ENCODE measurements around the gene EPN2.

The EPN2 gene

DNA sequence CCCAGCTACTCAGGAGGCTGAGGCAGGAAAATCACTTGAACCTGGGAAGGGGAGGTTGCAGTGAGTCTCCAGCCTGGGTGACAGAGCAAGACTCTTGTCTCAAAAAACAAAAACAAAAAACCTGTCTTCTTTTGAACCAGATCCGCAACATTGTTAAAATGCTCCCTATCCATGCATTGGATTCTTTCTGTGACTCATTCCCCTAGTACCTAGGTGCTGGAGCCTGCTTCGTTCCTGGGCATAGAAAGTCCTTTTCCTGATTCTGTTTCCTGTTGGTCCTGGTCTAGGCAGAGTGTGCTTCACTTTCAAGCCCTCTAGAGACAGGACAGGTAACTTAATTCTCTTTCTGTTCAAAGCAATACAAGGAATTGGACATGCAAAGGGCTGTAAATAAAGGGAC, 5.2 kb downstream of the EPN2 start:
- no peak for DNase-seq

DNA sequence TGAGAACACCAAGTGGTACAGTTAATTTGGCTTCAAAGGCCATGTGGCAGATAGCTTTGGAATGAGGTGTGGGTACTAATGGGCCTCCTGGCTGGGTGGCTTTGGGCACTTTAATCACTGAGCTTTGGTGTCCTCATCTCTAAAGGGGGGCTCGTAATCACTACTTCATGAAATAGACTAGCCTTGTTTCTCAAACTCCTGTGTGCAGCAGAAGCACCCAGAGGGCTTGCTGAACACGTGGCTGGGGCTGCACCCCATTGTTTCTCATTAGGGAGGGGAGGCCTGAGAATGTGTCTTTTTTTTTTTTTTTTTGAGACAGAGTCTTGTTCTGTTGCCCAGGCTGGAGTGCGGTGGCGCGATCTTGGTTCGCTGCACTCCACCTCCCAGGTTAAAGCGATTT, 5.8 kb downstream of the EPN2 start:
- peak; percentile 44 for DNase-seq

DNA sequence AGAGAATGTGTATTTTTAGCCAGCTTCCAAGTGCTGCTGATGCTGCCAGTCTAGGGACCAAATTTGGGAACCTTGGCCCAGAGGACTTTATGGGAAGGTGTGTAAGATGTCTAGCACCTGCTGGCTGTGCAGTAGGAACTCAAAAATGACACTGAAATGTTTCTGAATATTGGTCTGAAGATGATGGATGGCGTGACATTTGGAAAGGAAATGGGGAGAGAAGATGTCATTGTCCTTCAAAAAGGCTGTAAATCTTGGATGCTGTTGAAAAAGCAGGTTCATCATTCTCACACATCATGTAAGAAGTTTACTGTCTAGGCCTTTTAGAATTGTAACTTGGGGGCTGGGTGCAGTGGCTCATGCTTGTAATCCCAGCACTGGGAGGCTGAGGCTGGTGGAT, 6.7 kb downstream of the EPN2 start:
- DNase-seq = no peak

DNA sequence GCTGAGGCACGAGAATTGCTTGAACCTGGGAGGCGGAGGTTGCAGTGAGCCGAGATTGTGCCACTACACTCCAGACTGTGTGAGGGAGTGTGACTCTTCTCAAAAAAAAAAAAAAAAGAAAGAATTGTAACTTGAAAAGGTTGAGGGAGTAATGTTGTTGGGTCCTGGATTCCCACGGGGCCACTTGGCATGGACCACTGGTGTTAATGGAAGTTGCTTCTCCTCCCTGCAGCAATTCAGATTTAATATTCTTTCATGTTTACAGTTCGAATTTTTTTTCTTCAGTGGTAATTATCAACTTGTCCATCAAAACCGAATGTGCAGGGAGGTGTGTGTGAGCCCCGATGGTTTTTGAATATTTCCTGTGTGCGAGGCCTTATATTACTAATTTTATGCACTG, 7.2 kb downstream of the EPN2 start:
- DNase-seq = no peak

DNA sequence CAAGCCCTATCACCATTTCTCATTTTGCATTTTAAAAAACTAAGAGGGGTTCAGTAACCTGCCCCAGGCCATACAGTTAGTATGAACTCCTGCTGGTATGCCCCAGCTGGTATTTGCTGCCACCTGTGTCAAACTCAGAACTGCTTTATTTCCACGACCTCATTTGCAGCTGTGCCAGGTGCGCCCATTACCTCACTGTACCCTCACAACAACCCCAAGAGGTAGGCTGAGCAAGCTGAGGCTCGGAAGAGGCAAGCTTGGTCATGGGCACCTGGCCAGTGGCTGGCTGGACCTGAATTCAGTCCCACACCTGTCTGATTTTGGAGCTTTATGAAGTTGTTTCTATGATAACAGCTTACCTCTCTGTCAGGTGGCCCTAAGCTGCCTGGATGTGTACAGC, 7.6 kb downstream of the EPN2 start:
- DNase-seq = no peak

DNA sequence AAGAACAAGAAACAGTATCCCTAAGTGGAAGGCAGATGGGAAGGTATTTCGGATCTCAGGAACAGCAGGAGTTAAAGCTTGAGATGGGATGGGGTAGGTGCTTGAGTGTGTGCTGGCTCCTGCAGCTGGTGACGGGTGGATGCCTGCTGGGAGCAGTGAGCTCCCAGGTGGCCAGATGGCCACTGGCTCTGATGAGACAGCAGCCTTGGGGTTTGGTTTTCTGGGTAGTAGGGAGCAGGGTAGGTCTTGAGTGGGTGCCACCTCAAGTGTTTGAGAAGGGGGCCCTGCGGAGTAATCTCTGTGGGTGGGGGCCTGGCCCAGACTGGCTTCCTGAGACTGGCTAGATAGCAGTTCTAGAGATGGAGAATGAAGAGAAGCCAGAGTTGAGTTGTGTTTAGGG, 10.3 kb downstream of the EPN2 start:
- no peak for DNase-seq

DNA sequence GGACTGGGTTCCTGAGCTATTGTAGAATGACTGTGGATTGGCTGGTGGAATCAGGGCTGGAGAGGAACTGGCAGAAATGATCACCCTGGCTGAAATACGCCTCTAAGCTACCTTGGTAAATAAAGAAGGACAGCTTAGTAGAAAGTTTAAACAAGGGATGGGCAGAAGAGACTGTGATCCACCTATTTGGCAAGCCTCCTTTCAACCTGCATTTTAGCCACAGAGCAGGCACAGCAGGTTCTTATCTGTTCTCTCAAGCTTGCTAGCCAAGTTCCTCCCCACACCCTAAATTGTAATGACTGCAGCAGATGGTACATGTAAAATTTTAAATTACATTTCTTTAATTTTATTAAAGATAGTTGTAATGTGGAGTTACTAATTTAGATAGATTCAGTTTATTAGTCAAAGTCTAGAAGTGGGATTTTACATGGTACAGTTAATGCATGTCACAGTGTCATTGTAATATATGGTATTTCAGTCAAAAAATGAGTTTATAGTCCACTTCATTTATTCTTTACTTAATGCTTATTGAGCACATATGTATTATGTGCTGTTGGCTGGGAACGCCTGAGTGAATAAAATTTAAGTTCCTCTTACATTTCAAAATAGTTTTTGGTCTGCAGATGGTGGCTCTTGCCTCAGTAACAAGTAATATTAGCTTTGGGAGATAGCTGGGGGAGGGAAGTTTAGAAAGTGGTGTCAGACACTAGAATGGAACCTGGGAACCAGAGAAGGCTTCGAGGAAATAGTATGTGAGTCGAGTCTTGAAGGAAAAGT, 11.2 kb downstream of the EPN2 start:
- DNase-seq = no peak

DNA sequence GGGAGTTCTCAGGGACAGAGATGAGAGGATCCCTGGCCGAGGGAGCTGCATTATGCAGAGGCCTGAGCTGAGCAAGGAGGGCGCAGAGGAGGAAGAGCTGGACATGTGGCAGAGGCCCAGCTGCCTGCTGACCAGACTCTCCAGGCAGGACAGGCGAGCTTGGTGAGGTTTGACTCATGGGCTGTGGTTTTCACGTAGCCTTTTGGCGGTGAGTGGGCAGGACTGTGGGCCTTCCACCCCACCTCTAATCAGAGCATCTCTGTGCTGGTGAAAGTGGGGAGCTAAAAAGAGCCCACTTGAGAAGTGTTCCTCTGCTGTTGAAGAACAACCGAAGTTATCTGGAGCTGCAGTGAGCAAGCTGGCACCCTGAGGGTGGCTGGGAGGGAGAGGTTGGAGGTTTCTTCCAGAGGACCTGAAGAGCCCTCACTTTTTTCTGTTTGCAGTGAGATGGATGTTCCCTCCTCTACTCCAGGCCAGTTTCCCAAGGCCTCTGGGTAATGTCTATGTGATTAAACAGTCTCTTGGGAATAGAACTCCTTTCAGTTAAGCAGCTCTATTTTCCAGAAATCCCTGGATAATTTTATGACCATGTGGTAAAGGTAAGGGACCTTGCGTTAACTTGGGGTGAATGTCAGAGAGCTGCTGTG, 11.9 kb downstream of the EPN2 start:
- no peak for DNase-seq

DNA sequence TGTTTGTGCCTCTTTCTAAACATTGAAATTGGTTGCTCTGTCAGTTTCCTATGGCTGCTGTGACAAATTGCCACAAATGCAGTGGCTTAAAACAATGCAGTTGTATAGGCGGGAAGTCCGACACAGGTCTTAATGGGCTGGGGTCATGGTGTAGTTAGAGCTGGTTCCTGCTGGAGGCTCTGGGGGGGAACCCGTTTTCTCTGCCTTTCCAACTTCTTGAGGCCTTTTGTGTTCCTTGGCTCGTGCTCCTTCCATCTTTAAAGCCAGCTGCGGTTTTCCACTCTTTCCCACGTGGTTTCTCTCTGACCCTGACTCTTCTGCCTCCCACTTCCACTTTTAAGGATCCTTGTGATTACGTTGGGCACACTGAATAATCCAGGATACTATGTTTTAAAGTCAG, 12.5 kb downstream of the EPN2 start:
- no peak for DNase-seq

DNA sequence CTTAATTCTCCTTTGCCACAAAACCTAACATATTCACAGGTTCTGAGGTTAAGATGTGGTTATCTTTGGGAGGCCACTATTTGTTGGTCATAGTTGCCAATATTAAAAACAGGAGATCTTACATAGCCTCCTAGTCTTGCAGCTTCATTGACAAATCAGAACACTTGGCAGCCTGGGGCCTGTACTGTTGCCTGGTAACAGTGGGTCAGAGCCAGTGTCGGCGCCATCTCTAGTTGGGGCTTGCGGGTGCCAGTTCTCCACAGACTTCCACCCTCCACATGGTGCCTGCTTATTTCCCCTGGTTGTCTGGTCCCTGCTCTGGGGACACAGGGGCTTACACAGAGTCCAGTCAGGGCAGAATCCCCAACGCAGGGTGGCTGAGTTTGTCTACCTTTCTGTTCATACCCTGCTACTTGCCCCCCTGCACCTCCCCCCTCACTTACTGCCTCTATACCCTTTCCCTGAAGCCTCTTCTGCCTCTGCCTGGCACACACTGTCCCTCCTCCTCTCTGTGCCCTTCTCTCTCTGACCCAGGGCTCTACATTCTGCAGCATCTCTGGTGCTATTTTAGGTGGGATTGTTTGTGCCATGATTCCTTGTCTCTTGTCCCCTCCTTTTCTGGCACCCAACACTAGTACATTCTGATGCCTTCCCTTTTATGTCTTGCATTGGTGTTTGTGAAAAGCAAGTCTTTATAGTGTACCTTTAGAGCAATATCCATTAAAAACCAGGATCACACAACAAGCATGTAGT, 13.4 kb downstream of the EPN2 start:
- no peak for DNase-seq

DNA sequence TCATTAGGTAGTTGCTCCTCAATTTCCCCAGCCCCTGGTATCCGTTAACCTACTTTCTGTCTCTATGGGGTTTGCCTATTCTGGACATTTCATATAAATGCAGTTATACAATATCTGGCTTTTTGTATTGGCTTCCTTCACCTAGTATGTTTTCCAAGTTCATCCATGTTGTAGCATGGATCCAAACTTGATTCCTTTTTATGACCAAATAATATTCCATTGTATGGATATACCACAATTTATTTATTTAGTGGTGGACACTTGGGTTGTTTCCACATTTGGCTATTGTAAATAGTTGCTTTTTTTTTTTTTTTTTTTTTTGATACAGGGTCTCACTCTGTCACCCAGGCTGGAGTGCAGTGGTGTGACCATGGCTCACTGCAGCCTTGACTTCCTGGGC, 15.9 kb downstream of the EPN2 start:
- no peak for DNase-seq

DNA sequence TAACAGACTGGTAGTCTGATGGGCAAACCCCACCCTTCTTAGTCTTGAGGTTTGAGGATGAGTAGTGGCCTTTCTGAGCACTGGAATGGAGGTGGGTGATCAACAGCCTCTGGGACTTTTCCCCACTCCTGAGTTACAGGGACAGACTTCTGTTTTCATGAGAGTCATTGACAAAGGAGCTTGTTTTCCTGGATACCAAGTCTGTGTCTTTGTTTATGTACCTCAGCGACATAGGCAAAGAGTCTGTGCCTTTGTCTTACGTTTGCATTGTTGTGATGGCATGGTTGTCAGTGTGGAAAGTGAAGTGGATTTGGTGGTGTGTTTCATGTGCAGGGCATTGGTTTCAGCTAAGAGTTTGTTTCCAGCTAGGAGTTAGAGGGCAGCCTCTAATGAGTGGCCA, 17.5 kb downstream of the EPN2 start:
- no peak for DNase-seq

DNA sequence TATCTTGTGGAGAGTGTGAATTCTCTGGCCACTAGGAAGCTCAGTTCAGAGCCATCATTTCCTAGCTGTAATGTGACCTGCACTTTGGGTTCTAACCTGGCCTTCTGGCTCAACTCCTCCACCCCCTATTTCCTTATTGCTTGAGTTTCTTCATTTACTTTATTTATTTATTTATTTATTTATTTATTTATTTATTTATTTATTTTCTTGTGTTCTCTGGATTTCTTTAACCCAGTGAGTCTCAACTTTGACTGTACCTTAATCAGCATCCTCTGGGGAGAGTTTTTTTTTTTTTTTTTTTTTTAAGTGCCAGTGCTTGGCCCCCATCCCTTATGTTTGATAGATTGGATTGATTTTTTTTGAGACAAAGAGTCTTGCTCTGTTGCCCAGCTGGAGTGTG, 18.1 kb downstream of the EPN2 start:
- no peak for DNase-seq

DNA sequence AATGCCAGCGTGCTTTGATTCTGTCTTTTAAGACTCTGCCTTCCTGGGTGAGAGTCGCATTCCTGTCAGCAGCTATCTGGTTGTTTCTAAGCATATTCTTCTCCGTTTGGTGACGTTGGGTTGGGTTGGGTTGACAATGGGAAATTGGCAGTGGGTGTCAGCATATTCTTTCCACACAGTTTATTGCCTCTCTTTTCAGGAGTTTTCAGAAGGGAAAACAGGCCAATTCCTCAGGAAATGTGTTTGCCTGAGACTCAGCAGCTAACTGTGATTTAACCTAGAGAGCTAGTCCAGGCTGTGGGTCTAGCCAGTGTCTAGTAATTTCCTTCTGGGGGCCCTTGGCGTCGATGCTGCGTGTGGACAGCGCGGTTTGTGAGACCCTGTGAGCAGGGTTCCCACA, 21.2 kb downstream of the EPN2 start:
- DNase-seq = no peak

DNA sequence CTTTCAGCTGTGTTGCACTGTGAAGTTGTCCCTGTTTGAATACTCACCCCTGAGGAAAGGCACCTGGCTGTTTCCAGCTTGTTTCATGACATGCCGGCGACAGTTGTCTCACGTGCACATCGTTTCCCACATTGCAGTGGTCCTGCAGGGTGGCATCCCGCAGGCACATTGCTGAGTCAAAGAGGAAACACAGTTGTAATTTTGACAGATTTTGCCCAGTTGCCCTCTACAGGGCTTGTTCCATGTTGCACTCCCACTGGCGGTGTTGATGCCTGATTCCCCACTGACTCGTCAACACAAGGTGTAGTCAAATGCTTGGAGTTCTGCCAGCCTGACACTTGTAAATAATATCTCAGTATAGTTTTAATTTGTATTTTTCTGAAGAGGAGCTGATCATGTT, 23.8 kb downstream of the EPN2 start:
- DNase-seq = no peak

DNA sequence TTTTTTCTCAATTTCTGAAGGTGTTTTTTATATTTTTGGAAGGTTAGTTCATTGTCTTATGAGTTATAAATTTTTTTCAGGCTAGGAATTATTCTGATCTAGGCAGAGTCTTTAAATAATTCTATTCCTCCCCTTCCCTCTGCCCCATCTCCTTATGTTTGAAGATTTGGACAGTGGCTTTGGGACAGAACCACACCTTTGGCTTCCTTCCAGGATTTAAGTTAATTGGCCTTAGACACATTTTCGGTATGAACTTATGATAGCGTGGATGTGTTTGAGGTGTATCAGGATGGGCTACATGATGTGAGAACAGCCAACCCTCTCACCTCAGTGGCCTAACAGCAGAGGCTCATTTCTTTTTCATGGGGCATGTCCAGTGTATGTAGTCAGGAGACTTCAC, 24.3 kb downstream of the EPN2 start:
- DNase-seq = no peak

DNA sequence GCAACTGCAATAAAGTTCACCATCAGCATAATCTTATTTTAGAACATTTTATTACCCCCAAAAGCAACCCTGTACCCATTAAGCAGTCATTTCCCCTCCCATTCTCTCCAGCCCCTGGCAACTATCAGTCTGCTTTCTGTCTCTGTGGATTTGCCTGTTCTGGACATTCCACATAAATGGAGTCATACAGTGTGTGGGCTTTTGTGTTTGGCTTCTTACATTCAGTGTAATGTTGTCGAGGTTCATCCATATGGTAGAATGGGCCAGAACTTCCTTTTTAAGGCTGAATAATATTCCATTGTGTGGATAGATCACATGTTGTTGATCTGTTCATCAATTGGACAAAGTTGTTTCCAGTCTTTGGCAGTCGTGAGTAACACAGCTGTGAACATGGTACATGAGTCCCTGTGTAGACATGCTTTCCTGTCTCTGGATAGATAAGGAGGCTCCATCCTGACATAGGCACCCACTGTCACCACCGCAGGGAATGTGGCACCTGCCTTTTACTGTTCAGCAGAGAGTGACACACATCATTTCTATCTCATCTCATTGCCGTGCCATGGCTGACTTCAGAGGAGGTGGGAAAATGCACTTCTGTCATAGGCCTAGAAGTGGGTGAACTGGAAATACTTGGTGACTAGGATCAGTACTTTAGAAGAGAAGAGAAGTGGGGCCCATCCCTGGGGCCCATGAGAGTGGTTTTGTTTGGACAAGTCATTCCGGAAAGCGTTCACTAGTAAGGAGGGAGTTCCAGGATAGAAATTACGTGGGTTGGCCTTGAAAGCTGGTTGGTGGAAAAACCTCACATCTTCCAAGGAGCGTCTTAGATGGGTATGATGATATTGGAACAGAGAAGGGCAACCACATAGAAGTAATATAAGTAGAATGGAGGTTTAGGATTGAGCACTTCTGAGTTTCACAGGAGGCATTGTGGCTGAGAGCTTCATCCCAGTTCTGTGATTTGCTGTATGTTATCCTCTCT, 25.8 kb downstream of the EPN2 start:
- no peak for DNase-seq

DNA sequence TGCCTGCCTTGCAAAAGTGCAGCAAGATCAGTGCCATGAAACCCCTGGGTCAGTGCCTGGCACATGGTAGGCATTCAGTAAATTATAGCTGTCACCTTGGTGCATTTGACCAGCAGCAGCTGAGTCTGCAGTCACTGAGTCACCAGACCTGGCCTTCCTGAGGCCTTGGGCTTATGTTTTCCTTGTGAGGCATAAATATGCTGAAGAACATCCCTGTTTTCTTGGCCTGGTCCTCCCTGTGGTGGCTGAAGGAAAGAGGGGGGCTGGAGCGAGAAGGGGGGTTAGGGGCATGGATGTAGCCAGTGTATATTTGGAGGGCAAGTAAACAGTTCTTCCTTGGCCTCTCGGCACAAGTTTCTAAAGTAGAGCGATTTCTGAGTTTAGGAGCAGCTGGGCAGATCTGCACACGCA, 26.5 kb downstream of the EPN2 start:
- no peak for DNase-seq

DNA sequence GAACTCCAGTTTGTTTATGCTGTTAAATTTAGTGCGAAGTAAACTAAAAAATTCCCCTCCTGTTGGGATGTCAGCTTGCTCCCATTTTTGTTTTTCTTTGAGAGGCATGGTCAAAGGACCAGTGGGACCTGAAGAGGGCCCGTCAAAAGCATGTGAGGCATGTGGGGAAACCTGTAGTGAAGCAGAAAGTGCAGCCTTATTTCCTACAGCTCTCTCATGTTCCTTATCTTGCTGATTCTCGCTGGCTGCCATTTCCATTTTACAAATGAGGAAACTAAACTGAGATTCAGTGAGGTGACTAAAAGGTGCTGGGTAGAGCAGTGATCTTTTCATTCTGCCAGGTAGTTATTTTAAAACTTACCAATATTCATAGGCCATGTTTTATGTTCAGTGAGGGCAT, 27.1 kb downstream of the EPN2 start:
- no peak for DNase-seq

DNA sequence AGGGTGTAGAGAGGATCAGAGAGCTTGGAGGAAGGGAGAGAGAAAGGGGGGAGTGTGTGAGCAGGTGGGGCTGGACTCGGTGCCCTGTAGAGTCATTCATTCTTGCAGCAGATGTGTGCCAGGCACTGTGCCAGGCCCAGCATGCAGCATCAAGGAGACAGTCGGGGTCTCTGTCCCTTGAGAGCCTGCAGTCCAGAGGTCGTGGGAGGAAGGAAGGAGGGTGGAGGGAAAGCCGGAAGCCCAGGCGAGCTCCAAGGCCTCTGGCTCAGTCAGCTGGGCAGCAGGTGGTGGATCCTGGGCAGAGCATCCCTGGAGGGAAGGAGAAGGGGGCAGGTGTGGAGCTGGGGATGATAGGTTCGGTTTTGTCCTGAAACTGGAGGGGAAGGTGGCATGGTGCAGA, 27.5 kb downstream of the EPN2 start:
- DNase-seq = no peak

DNA sequence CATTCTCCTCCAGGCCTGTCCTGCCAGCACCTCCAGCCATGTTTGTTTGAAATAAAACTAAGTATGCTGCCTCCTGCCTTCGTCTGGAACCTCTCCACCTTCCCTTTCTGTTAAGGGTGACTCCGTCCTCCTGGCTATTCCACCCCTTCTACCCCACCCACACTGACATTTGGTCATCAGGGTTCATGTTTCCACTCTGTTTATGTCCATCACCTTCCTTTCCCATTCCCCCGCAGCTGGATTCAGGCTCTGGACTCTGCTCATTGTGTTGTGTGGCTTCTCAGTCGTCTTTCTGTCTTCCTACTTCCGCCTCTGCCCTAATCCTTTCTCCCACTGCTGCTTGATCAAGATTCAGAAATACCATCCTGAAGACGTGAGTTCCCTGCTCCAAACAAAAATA, 28.6 kb downstream of the EPN2 start:
- DNase-seq = no peak

DNA sequence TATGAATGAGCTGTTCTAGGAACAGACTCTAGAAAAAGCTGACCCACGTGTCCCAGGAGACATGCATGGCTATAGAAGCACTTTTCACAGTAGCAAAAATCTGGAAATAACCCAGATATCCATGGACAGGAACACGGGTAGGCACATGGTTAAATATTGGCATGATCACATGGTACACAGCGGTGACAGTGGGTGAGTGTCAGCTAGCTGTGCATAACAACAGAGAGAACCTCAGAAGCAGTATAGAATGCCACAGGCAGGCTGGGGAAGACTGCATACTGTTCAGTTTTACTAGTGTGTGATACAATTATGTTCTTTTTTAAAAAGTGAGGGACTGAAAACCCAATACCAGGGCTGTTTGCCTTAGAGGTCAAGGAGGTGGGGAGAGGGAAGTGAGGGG, 31.4 kb downstream of the EPN2 start:
- DNase-seq = no peak

DNA sequence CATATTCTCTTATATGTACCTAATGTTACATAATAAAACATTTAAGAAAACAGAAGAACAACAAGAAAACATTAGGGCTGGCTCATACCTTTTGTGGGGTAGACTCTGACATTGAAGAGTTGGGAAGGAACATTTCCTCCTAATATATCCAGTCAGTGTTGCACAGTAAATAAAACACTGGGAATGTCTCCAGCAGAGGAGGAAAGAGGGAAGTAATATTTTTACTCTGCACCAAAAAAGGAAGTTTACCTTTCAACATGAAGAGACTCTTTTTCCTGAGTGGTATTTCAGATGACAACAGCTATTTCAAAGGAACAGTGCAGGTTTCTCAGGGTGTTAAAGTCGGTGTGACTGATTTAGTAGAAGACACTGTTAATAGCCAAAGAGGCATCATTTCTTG, 31.9 kb downstream of the EPN2 start:
- no peak for DNase-seq
